HG03439 (cell line): ENCODE measurements around the gene MLLT1.

Experiments used
- ATAC-seq: cut with Tn5 transposase; IDR thresholded peaks from one replicate; pipeline ENCODE4 v1.9.1; 2021; ENCODE audit warnings: mild to moderate bottlenecking, moderate library complexity; ENCODE audit not compliant: unreplicated experiment

MLLT1 gene

GRCh38 chr19:6236310-6237291 is 43.2 kb downstream of the MLLT1 start:
- ATAC-seq: no peak

- no peak for ATAC-seq
Measured at GRCh38 chr19:6235031-6235951, 44.5 kb downstream of the MLLT1 start.

GRCh38 chr19:6234527-6234926 is 45.2 kb downstream of the MLLT1 start:
- ATAC-seq: no peak

- ATAC-seq: no peak
Measured at GRCh38 chr19:6233827-6234511, 45.8 kb downstream of the MLLT1 start.

- no peak for ATAC-seq
Measured at GRCh38 chr19:6233056-6233826, 46.5 kb downstream of the MLLT1 start.

GRCh38 chr19:6232601-6233055 is 47.1 kb downstream of the MLLT1 start:
- ATAC-seq: no peak

GRCh38 chr19:6230991-6231448 is 48.8 kb downstream of the MLLT1 start:
- ATAC-seq: no peak

GRCh38 chr19:6229951-6230712 is 49.6 kb downstream of the MLLT1 start:
- no peak for ATAC-seq

GRCh38 chr19:6229216-6229913 is 50.4 kb downstream of the MLLT1 start:
- no peak for ATAC-seq

- no peak for ATAC-seq
Measured at GRCh38 chr19:6228551-6229215, 51.1 kb downstream of the MLLT1 start.

GRCh38 chr19:6227936-6228325 is 51.8 kb downstream of the MLLT1 start:
- ATAC-seq: no peak

- no peak for ATAC-seq
Measured at GRCh38 chr19:6227156-6227935, 52.4 kb downstream of the MLLT1 start.

- ATAC-seq: no peak
Measured at GRCh38 chr19:6226444-6227155, 53.2 kb downstream of the MLLT1 start.

- no peak for ATAC-seq
Measured at GRCh38 chr19:6226012-6226411, 53.8 kb downstream of the MLLT1 start.

GRCh38 chr19:6225232-6225865 is 54.4 kb downstream of the MLLT1 start:
- no peak for ATAC-seq

GRCh38 chr19:6224308-6224675 is 55.5 kb downstream of the MLLT1 start:
- no peak for ATAC-seq
